Muscle of leg (tissue), 16 donors: ENCODE results near the gene TMEM254. TPM values are rescaled to one million over a fixed set of nuclear protein-coding genes. Genes with fewer than 3 reads are reported as not detected.
"Not testable (repeated sequence)": the region's sequence is repeated elsewhere in the genome, so short reads cannot be mapped to it uniquely, and the experiment has no call there.

ENCODE experiments used
- DNase-seq: peaks from one replicate; pipeline ENCODE4 v3.0.0; 2013
- H3K27ac ChIP-seq: one replicate; pipeline ENCODE4 v1.5.1; 2013; ENCODE audit warnings: mild to moderate bottlenecking, low read length, control low read depth
- H3K27me3 ChIP-seq: one replicate; pipeline ENCODE4 v1.6.1; 2013; ENCODE audit warnings: low read length; ENCODE audit not compliant: control insufficient read depth, insufficient read depth
- H3K36me3 ChIP-seq: one replicate; pipeline ENCODE4 v1.6.1; 2013; ENCODE audit warnings: low read length; ENCODE audit not compliant: control insufficient read depth, insufficient read depth
- H3K4me1 ChIP-seq: one replicate; pipeline ENCODE4 v1.6.1; 2013; ENCODE audit warnings: low read length; ENCODE audit not compliant: control insufficient read depth, insufficient read depth
- H3K4me3 ChIP-seq: one replicate; pipeline ENCODE4 v1.5.1; 2013; ENCODE audit warnings: low read length, control low read depth
- H3K9me3 ChIP-seq: replicated peaks from 2 replicates; pipeline ENCODE4 v1.6.1; 2013; ENCODE audit warnings: low read depth, low read length; ENCODE audit not compliant: control insufficient read depth
- WGBS: methylation state at CpG from one replicate; pipeline ENCODE4 v1.1.5; 2013; ENCODE audit warnings: missing lambda C conversion rate; ENCODE audit not compliant: insufficient coverage; 5-methylcytosine and 5-hydroxymethylcytosine counted together
- long read RNA-seq, 11 donors: transcript quantifications; one replicate each; lab custom pipeline, GENCODE V29; 2026
- polyA plus RNA-seq, 8 donors: library from polyadenylated mRNA; unstranded; fragments of 120-200 nt; gene quantifications; one replicate each; pipeline versions ENCODE4 v1.2.1 to v1.2.3, GENCODE V29; 2013; ENCODE audit warnings: inconsistent platforms in 1 of 8, low replicate concordance in 1 of 8; ENCODE audit not compliant: insufficient read length in 8 of 8, insufficient read depth in 1 of 8
- total RNA-seq: library from RNA; stranded (reverse); fragments of 120-200 nt; gene quantifications from one replicate; pipeline ENCODE4 v1.2.4, GENCODE V29; 2013

Gene TMEM254
- total RNA-seq (10.1 TPM), polyA plus RNA-seq (10 to 100 TPM; 16.3 to 26.6 (median 17.4) TPM)
- long read RNA-seq, donor 1, result 0 reads
- long read RNA-seq, donor 2, partial matches to known transcripts, result 0 of 2 reads
- long read RNA-seq, donor 2, other reads (novel, unspliced or antisense), result 0 of 2 reads
- long read RNA-seq, donor 3, transcript TMEM254-205 (4 exons, 2,042 nt), result major isoform, 6 of 7 reads
- long read RNA-seq, donor 3, partial matches to known transcripts, result 0 of 7 reads
- long read RNA-seq, donor 3, other reads (novel, unspliced or antisense), result 0 of 7 reads
- long read RNA-seq, donor 4, partial matches to known transcripts, result 9 of 14 reads
- long read RNA-seq, donor 4, other reads (novel, unspliced or antisense), result 0 of 14 reads
- long read RNA-seq, donor 5, transcript TMEM254-205 (4 exons, 2,042 nt), result major isoform, 18 of 22 reads
- long read RNA-seq, donor 5, partial matches to known transcripts, result 0 of 22 reads
- long read RNA-seq, donor 5, other reads (novel, unspliced or antisense), result 0 of 22 reads
- long read RNA-seq, donor 6, transcript TMEM254-205 (4 exons, 2,042 nt), result major isoform, 11 of 15 reads
- long read RNA-seq, donor 6, partial matches to known transcripts, result 0 of 15 reads
- long read RNA-seq, donor 6, other reads (novel, unspliced or antisense), result 0 of 15 reads
- long read RNA-seq, donor 7, transcript TMEM254-205 (4 exons, 2,042 nt), result major isoform, 6 of 11 reads
- long read RNA-seq, donor 7, partial matches to known transcripts, result 0 of 11 reads
- long read RNA-seq, donor 7, other reads (novel, unspliced or antisense), result 0 of 11 reads
- long read RNA-seq, donor 8, partial matches to known transcripts, result 7 of 12 reads
- long read RNA-seq, donor 8, other reads (novel, unspliced or antisense), result 0 of 12 reads
- long read RNA-seq, donor 9, partial matches to known transcripts, result 0 of 4 reads
- long read RNA-seq, donor 9, other reads (novel, unspliced or antisense), result 0 of 4 reads
- long read RNA-seq, donor 10, transcript TMEM254-205 (4 exons, 2,042 nt), result major isoform, 9 of 11 reads
- long read RNA-seq, donor 10, partial matches to known transcripts, result 0 of 11 reads
- long read RNA-seq, donor 10, other reads (novel, unspliced or antisense), result 0 of 11 reads
- long read RNA-seq, donor 11, partial matches to known transcripts, result 0 of 5 reads
- long read RNA-seq, donor 11, other reads (novel, unspliced or antisense), result 0 of 5 reads

GRCh38 chr10:80078448-80079311, at the start of gene TMEM254:
Gene TMEM254 (plus strand): TSS chr10:80078665. CDS start chr10:80078700, 35 bp downstream.
- DNase-seq, result peak; percentile 97
- Histone ChIP-seq H3K27ac (peak within 1 kb of the TSS; percentile 98), H3K4me1 (peaks cover 12% of the 10 kb centered on the region), H3K27me3 (no peaks in the 10 kb centered on the region), H3K4me3 (peak within 1 kb of the TSS; percentile 60), H3K36me3 (peaks cover 9% of the 10 kb centered on the region), H3K9me3 (no peaks in the 10 kb centered on the region)
- WGBS, result under 1% methylated on average over 63 of the region's 64 CpGs

GRCh38 chr10:80029205-80029604, 49.3 kb upstream of the TMEM254 start:
- DNase-seq, result peak; percentile 25
- H3K27me3 ChIP-seq, H3K4me3 ChIP-seq, H3K27ac ChIP-seq, H3K36me3 ChIP-seq, H3K4me1 ChIP-seq, H3K9me3 ChIP-seq: not testable (repeated sequence)
- 37% methylated on average over 3 of the region's 3 CpGs for WGBS

GRCh38 chr10:80029865-80030264, 48.6 kb upstream of the TMEM254 start:
- not testable (repeated sequence) for H3K27ac ChIP-seq, H3K4me3 ChIP-seq, H3K27me3 ChIP-seq, H3K9me3 ChIP-seq, H3K36me3 ChIP-seq, H3K4me1 ChIP-seq, DNase-seq
- WGBS, result 100% methylated on average over 1 of the region's 5 CpGs

- no peak overlapping the region for H3K27ac ChIP-seq
- no peak overlapping the region for H3K4me3 ChIP-seq
- no peak for DNase-seq
- H3K4me1 ChIP-seq, result no peaks in the 10 kb centered on the region
- no peaks in the 10 kb centered on the region for H3K9me3 ChIP-seq
- no peaks in the 10 kb centered on the region for H3K36me3 ChIP-seq
- no CpG with 5 or more reads among the region's 5 CpGs for WGBS
- no peaks in the 10 kb centered on the region for H3K27me3 ChIP-seq
Measured at GRCh38 chr10:80032503-80032902, 46.0 kb upstream of the TMEM254 start.

GRCh38 chr10:80034766-80035165, 43.7 kb upstream of the TMEM254 start:
- H3K9me3 ChIP-seq, H3K36me3 ChIP-seq, H3K27me3 ChIP-seq, H3K4me1 ChIP-seq, H3K27ac ChIP-seq, H3K4me3 ChIP-seq, DNase-seq: not testable (repeated sequence)
- no CpG with 5 or more reads among the region's 5 CpGs for WGBS

GRCh38 chr10:80035430-80035829, 43.0 kb upstream of the TMEM254 start:
- not testable (repeated sequence) for DNase-seq, H3K4me3 ChIP-seq, H3K9me3 ChIP-seq, H3K27me3 ChIP-seq, H3K36me3 ChIP-seq, H3K27ac ChIP-seq, H3K4me1 ChIP-seq
- WGBS, result 43% methylated on average over 1 of the region's 3 CpGs

- H3K4me3 ChIP-seq, H3K27me3 ChIP-seq, DNase-seq, H3K36me3 ChIP-seq, H3K27ac ChIP-seq, H3K9me3 ChIP-seq, H3K4me1 ChIP-seq: not testable (repeated sequence)
- WGBS, result 76% methylated on average over 3 of the region's 5 CpGs
Measured at GRCh38 chr10:80036921-80037500, 41.5 kb upstream of the TMEM254 start.

GRCh38 chr10:80038226-80038625, 40.2 kb upstream of the TMEM254 start:
- H3K9me3 ChIP-seq, H3K4me1 ChIP-seq, DNase-seq, H3K27me3 ChIP-seq, H3K36me3 ChIP-seq, H3K4me3 ChIP-seq, H3K27ac ChIP-seq: not testable (repeated sequence)
- WGBS, result 88% methylated on average over 1 of the region's 7 CpGs

- no peaks in the 10 kb centered on the region for H3K9me3 ChIP-seq
- no peaks in the 10 kb centered on the region for H3K4me1 ChIP-seq
- WGBS, result no CpG with 5 or more reads among the region's 6 CpGs
- no peak overlapping the region for H3K27ac ChIP-seq
- no peak for DNase-seq
- no peak overlapping the region for H3K4me3 ChIP-seq
- H3K36me3 ChIP-seq, result no peaks in the 10 kb centered on the region
- H3K27me3 ChIP-seq, result no peaks in the 10 kb centered on the region
Measured at GRCh38 chr10:80041162-80041561, 37.3 kb upstream of the TMEM254 start.
